GM20000 (cell line): ENCODE results near the gene POLL.
A peak's percentile ranks its signal among the peaks of the same experiment; 100 is the strongest.
"Not testable (repeated sequence)": the region's sequence is repeated elsewhere in the genome, so short reads cannot be mapped to it uniquely, and the experiment has no call there.

Source experiments
- DNase-seq: peaks from one replicate; pipeline ENCODE4 v3.0.0; 2012; ENCODE audit warnings: low spot score
- CTCF ChIP-seq: IDR thresholded peaks from 2 replicates; pipeline ENCODE4 v1.5.1; 2012; ENCODE audit warnings: mild to moderate bottlenecking, control low read depth; ENCODE audit errors: extremely low read depth, missing control alignments

Gene POLL

DNA sequence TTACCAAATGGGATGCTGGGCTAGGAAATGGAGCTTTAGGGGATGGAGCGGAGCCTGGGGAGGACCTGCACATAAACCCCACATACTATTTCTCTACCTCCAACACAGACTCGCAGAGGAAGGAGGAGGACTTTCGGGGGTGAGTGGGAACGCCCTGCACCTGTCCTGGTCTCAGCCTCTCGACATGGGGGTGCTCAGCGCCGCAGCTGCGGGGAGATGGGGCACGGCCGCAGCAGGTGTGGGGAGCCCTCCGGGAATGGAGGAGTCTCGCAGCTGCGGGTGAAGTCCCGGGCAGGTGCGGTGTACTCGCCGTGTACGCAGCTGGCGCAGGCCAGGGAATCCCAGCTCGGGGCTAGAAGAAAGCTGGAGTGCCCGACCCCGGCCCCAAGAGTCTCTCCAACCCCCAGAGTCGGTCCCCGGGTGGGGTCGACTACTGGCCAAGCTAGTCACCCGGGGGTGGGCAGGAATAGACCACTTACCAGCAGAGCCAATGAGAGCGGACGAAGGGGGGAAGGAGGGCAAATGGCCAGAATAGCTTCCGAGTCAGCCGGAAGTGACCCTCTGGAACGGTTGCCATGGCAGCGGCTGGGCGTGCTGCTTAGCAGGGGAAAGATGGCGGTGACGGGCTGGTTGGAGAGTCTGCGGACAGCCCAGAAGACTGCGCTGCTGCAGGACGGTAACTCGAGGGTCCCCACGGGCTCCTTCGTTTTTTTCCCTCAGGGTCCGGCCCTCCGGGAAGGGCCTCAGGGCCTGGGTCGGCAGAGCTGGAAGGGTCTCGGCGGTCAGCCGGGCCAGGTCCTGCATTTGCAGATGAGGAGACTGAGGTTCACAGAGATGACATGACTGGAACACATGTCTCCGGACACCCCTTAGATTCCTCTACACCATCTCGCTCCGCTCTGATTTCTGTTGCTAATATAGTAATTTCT is at the start of gene POLL, which contains the start of gene DPCD:
POLL (minus strand) TSS at position 533 of the 929 bp plus-strand sequence. CDS start 897 bp downstream, outside the sequence.
DPCD (plus strand) TSS at position 597 of the 929 bp plus-strand sequence; CDS start at position 613, 16 bp downstream.
- TF ChIP-seq CTCF = no peak
- DNase-seq = peak; percentile 96

- not testable (repeated sequence) for DNase-seq
Observed at GRCh38 chr10:101633510-101633909, 45.5 kb upstream of the POLL start.

- no peak for TF ChIP-seq CTCF
- no peak for DNase-seq
Observed at GRCh38 chr10:101631821-101632475, 43.9 kb upstream of the POLL start.

DNA sequence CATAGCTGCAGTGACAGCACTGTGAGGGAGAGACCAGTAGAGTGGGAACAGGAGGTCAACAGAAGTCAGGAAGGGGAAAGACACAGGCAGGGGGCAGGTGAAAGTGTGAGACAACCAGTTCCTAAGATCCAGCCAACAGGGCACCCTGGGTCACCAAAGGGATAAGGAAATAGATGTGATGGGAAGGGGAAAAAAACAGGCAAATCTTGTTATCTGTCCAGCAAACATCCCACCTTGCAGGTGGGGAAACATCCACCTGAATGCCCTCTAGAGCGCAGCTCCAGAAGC is 42.5 kb upstream of the POLL start:
- DNase-seq = no peak
- no peak for TF ChIP-seq CTCF

DNA sequence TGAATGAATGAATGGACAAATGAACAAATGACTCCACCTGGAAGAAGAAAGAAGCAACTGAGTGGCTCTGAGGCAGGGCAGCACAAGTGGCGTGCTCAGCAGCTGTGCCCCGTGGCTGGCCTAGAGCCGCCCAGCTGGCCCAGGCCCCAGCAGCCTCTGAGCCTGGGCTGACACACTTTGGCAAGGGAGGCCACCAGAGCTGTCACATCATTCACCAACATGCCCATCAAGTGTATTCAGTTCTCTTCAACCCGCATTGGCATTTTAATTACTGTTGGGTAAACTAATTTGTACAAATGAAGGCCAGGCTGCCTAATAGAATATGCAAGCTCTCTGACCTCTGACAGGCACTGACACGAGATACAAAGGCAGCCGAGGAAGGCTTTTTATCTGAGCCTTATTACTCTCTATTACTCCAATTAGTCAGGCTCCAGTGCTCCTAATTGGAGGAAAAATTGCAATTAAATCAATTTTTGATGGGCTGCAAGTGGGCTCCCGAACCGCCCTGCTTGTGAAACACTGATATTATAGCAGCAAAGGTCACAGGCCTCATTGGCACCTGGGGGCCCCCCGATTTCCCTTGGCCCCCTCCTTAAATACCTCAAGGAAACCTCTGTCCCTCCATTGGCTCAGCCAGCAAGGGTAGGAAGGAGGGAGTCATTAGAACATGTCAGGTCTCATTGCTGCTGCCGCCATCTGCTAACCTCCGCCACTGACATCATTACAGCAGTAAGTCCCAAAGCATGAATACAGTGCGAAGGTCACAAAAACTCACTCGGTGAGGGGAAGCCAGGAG is 42.0 kb upstream of the POLL start:
- no peak for TF ChIP-seq CTCF
- no peak for DNase-seq

- no peak for DNase-seq
- TF ChIP-seq CTCF = no peak
Observed at GRCh38 chr10:101625821-101626412, 37.9 kb upstream of the POLL start.

GRCh38 chr10:101624526-101625102 is 36.6 kb upstream of the POLL start:
- DNase-seq = no peak
- TF ChIP-seq CTCF = no peak
